ENCODE measurements around the gene MFRP.

Gene MFRP

GRCh38 chr11:119314726-119315125 lies 31.8 kb downstream of the MFRP start:
- TF ChIP-seq CTCF (IDR thresholded peaks at IDR 0.05; ENCODE audit: insufficient read depth, low read length, poor library complexity, severe bottlenecking) = no peak
- TF ChIP-seq EZH2phosphoT487 (conservative IDR thresholded peaks at IDR 0.05; ENCODE audit: low read length) = no peak

GRCh38 chr11:119310682-119311052 lies 35.8 kb downstream of the MFRP start:
- H3K9ac ChIP-seq (ENCODE audit: low read length) = no peak overlapping the region
- H3K9me2 ChIP-seq (replicated peaks; ENCODE audit: insufficient read depth, low read length) = no peaks in the 10 kb centered on the region
- no peak overlapping the region for H2AFZ ChIP-seq (ENCODE audit: low read depth, low read length, severe bottlenecking)
- H3K36me3 ChIP-seq (ENCODE audit: low read length) = no peaks in the 10 kb centered on the region; the same call in 1 of the 2 replicates
- no peak overlapping the region for H3K4me3 ChIP-seq (ENCODE audit: insufficient read depth, low read length, poor library complexity, severe bottlenecking)
- H3F3A ChIP-seq (ENCODE audit: insufficient read depth) = no peaks in the 10 kb centered on the region
- H3K27me3 ChIP-seq (ENCODE audit: low read length) = no peaks in the 10 kb centered on the region
- H3K9me3 ChIP-seq (ENCODE audit: insufficient read depth, low read length) = no peaks in the 10 kb centered on the region
- no peaks in the 10 kb centered on the region for H3K79me2 ChIP-seq (ENCODE audit: insufficient read depth, low read length)
- H3K4me2 ChIP-seq (ENCODE audit: low read depth, low read length, poor library complexity, severe bottlenecking) = no peak overlapping the region
- H3K27ac ChIP-seq (ENCODE audit: low read depth, low read length) = no peak overlapping the region
- TF ChIP-seq EZH2phosphoT487 (conservative IDR thresholded peaks at IDR 0.05; ENCODE audit: low read length) = no peak
- no peak for TF ChIP-seq CTCF (IDR thresholded peaks at IDR 0.05; ENCODE audit: insufficient read depth, low read length, poor library complexity, severe bottlenecking)
- H4K20me1 ChIP-seq (ENCODE audit: low read depth, low read length) = no peaks in the 10 kb centered on the region

More at GRCh38 chr11:119314726-119315125, 31.8 kb downstream of the MFRP start:
- no peak overlapping the region for H3K4me3 ChIP-seq (ENCODE audit: insufficient read depth, low read length, poor library complexity, severe bottlenecking)
- H2AFZ ChIP-seq (ENCODE audit: low read depth, low read length, severe bottlenecking) = no peak overlapping the region
- no peaks in the 10 kb centered on the region for H3K27me3 ChIP-seq (ENCODE audit: low read length)
- H3K9me3 ChIP-seq (ENCODE audit: insufficient read depth, low read length) = no peaks in the 10 kb centered on the region
- H3F3A ChIP-seq (ENCODE audit: insufficient read depth) = no peaks in the 10 kb centered on the region
- no peak overlapping the region for H3K27ac ChIP-seq (ENCODE audit: low read depth, low read length)
- no peaks in the 10 kb centered on the region for H3K79me2 ChIP-seq (ENCODE audit: insufficient read depth, low read length)
- no peak overlapping the region for H3K9ac ChIP-seq (ENCODE audit: low read length)
- H4K20me1 ChIP-seq (ENCODE audit: low read depth, low read length) = no peaks in the 10 kb centered on the region
- H3K4me2 ChIP-seq (ENCODE audit: low read depth, low read length, poor library complexity, severe bottlenecking) = no peak overlapping the region
- H3K9me2 ChIP-seq (replicated peaks; ENCODE audit: insufficient read depth, low read length) = no peaks in the 10 kb centered on the region
- no peaks in the 10 kb centered on the region for H3K36me3 ChIP-seq (ENCODE audit: low read length)

GRCh38 chr11:119309953-119310681 lies 36.4 kb downstream of the MFRP start:
- Histone ChIP-seq H3K27ac (ENCODE audit: low read depth, low read length) (no peak overlapping the region), H3K9me3 (ENCODE audit: insufficient read depth, low read length) (no peaks in the 10 kb centered on the region), H3K36me3 (ENCODE audit: low read length) (no peaks in the 10 kb centered on the region; the same call in 1 of the 2 replicates), H2AFZ (ENCODE audit: low read depth, low read length, severe bottlenecking) (no peak overlapping the region), H3K27me3 (ENCODE audit: low read length) (no peaks in the 10 kb centered on the region), H3F3A (ENCODE audit: insufficient read depth) (no peaks in the 10 kb centered on the region), H4K20me1 (ENCODE audit: low read depth, low read length) (no peaks in the 10 kb centered on the region), H3K9me2 (replicated peaks; ENCODE audit: insufficient read depth, low read length) (no peaks in the 10 kb centered on the region), H3K9ac (ENCODE audit: low read length) (no peak overlapping the region), H3K4me3 (ENCODE audit: insufficient read depth, low read length, poor library complexity, severe bottlenecking) (no peak overlapping the region), H3K4me2 (ENCODE audit: low read depth, low read length, poor library complexity, severe bottlenecking) (no peak overlapping the region), H3K79me2 (ENCODE audit: insufficient read depth, low read length) (no peaks in the 10 kb centered on the region)
- TF ChIP-seq CTCF (IDR thresholded peaks at IDR 0.05; ENCODE audit: insufficient read depth, low read length, poor library complexity, severe bottlenecking) (no peak), EZH2phosphoT487 (conservative IDR thresholded peaks at IDR 0.05; ENCODE audit: low read length) (no peak)
